ENCODE measurements around the gene SLC9C2. TPM values are rescaled to one million over a fixed set of nuclear protein-coding genes. Genes with fewer than 3 reads are reported as not detected.

SLC9C2 gene
- total and polyA plus RNA-seq, 2 donors (not counting 1 experiment from before 2014, with no cell fraction given): not detected

GRCh38 chr1:173507205-173507846 is 95.5 kb downstream of the SLC9C2 start:
- peak overlapping the region; percentile 34 for H3K4me2 ChIP-seq (ENCODE audit: extremely low read depth, insufficient read depth, low read length)

GRCh38 chr1:173506437-173506836 is 96.4 kb downstream of the SLC9C2 start:
- no peak for TF ChIP-seq EZH2 (IDR thresholded peaks at IDR 0.05; ENCODE audit: low read length, missing control alignments)
- TF ChIP-seq CTCF (conservative IDR thresholded peaks at IDR 0.05 in 1 of 2, IDR thresholded peaks at IDR 0.05 in 1 of 2; ENCODE audit: low read depth in 1 of 2, low read length in 2 of 2): no peak
- H3K79me2 ChIP-seq (ENCODE audit: control insufficient read depth, insufficient read depth, low read length): no peaks in the 10 kb centered on the region
- H3K9ac ChIP-seq (ENCODE audit: insufficient read depth, low read length): no peak overlapping the region
- no peaks in the 10 kb centered on the region for H3K27me3 ChIP-seq (ENCODE audit: control insufficient read depth, insufficient read depth, low read length)
- H3K4me2 ChIP-seq (ENCODE audit: extremely low read depth, insufficient read depth, low read length): no peak overlapping the region
- no peaks in the 10 kb centered on the region for H3K36me3 ChIP-seq (ENCODE audit: control insufficient read depth, insufficient read depth, low read length)
- H2AFZ ChIP-seq (ENCODE audit: low read length): no peak overlapping the region
- H3K4me1 ChIP-seq (ENCODE audit: control insufficient read depth, extremely low read depth, insufficient read depth, low read length): peaks cover 7% of the 10 kb centered on the region
- H3K4me3 ChIP-seq (replicated peaks in 1 of 4; ENCODE audit: control extremely low read depth in 1 of 4, insufficient read depth in 1 of 4, low read depth in 3 of 4, low read length in 4 of 4): no peak overlapping the region
- no peaks in the 10 kb centered on the region for H4K20me1 ChIP-seq (ENCODE audit: control insufficient read depth, extremely low read depth, insufficient read depth, low read length)
- no peak overlapping the region for H3K27ac ChIP-seq (ENCODE audit: insufficient read depth, low read length)
- no peaks in the 10 kb centered on the region for H3K9me3 ChIP-seq (ENCODE audit: control insufficient read depth, insufficient read depth, low read depth, low read length)
- no peak for DNase-seq (ENCODE audit: low read depth in 2 of 2)

More at GRCh38 chr1:173507205-173507846, 95.5 kb downstream of the SLC9C2 start:
- Histone ChIP-seq H3K36me3 (ENCODE audit: control insufficient read depth, insufficient read depth, low read length) (no peaks in the 10 kb centered on the region), H4K20me1 (ENCODE audit: control insufficient read depth, extremely low read depth, insufficient read depth, low read length) (no peaks in the 10 kb centered on the region), H3K4me3 (replicated peaks in 1 of 4; ENCODE audit: control extremely low read depth in 1 of 4, insufficient read depth in 1 of 4, low read depth in 3 of 4, low read length in 4 of 4) (no peak overlapping the region), H3K4me1 (ENCODE audit: control insufficient read depth, extremely low read depth, insufficient read depth, low read length) (peaks cover 7% of the 10 kb centered on the region), H3K79me2 (ENCODE audit: control insufficient read depth, insufficient read depth, low read length) (no peaks in the 10 kb centered on the region), H3K27ac (ENCODE audit: insufficient read depth, low read length) (peak overlapping the region; percentile 5), H3K27me3 (ENCODE audit: control insufficient read depth, insufficient read depth, low read length) (no peaks in the 10 kb centered on the region), H3K9me3 (ENCODE audit: control insufficient read depth, insufficient read depth, low read depth, low read length) (no peaks in the 10 kb centered on the region), H3K9ac (ENCODE audit: insufficient read depth, low read length) (no peak overlapping the region), H2AFZ (ENCODE audit: low read length) (no peak overlapping the region)
- peak; percentile 76 to 91 for DNase-seq (ENCODE audit: low read depth in 2 of 2)
- no peak for TF ChIP-seq CTCF (conservative IDR thresholded peaks at IDR 0.05 in 1 of 2, IDR thresholded peaks at IDR 0.05 in 1 of 2; ENCODE audit: low read depth in 1 of 2, low read length in 2 of 2)
- TF ChIP-seq EZH2 (IDR thresholded peaks at IDR 0.05; ENCODE audit: low read length, missing control alignments): no peak

- Histone ChIP-seq H3K9ac (ENCODE audit: insufficient read depth, low read length) (no peak overlapping the region), H3K4me1 (ENCODE audit: control insufficient read depth, extremely low read depth, insufficient read depth, low read length) (peaks cover 7% of the 10 kb centered on the region), H3K27me3 (ENCODE audit: control insufficient read depth, insufficient read depth, low read length) (no peaks in the 10 kb centered on the region), H3K79me2 (ENCODE audit: control insufficient read depth, insufficient read depth, low read length) (no peaks in the 10 kb centered on the region), H3K27ac (ENCODE audit: insufficient read depth, low read length) (no peak overlapping the region), H2AFZ (ENCODE audit: low read length) (no peak overlapping the region), H3K4me2 (ENCODE audit: extremely low read depth, insufficient read depth, low read length) (no peak overlapping the region), H3K9me3 (ENCODE audit: control insufficient read depth, insufficient read depth, low read depth, low read length) (no peaks in the 10 kb centered on the region), H3K4me3 (replicated peaks in 1 of 4; ENCODE audit: control extremely low read depth in 1 of 4, insufficient read depth in 1 of 4, low read depth in 3 of 4, low read length in 4 of 4) (no peak overlapping the region), H3K36me3 (ENCODE audit: control insufficient read depth, insufficient read depth, low read length) (no peaks in the 10 kb centered on the region), H4K20me1 (ENCODE audit: control insufficient read depth, extremely low read depth, insufficient read depth, low read length) (no peaks in the 10 kb centered on the region)
- TF ChIP-seq EZH2 (IDR thresholded peaks at IDR 0.05; ENCODE audit: low read length, missing control alignments): no peak
- DNase-seq (ENCODE audit: low read depth in 2 of 2): no peak
These were observed 97.5 kb downstream of the SLC9C2 start for GRCh38 chr1:173505391-173505790.
